GM21723 (cell line): ENCODE measurements around the gene AHRR.
"Not testable (repeated sequence)": the region's sequence is repeated elsewhere in the genome, so short reads cannot be mapped to it uniquely, and the experiment has no call there.

Source experiments
- ATAC-seq: cut with Tn5 transposase; IDR thresholded peaks from one replicate; pipeline ENCODE4 v1.9.1; 2021; ENCODE audit warnings: mild to moderate bottlenecking, moderate library complexity; ENCODE audit not compliant: unreplicated experiment

The AHRR gene

DNA sequence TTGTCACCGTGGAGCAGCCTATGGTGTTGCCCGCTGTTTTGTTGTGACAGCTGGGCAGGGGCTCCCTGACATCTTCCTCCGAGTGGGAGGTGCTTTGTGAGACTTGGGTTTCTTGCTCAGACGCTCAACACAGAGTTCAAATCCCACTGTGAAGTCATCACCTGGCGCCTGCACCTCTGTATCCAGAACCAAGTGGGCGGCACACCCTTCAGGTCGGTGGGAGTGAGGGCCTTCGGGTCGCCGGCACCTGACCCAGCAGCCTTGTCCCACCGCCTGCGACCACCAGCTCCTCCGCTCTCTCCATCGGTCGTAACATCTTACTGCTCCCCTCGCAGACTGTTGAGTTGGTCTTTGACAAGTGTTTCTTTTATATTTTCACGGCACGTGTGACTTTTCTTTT lies 83.9 kb downstream of the AHRR start:
- no peak for ATAC-seq

- ATAC-seq, result no peak
Observed at GRCh38 chr5:406041-406440, 84.5 kb downstream of the AHRR start.

- ATAC-seq, result no peak
Observed at GRCh38 chr5:407051-407450, 85.5 kb downstream of the AHRR start.

DNA sequence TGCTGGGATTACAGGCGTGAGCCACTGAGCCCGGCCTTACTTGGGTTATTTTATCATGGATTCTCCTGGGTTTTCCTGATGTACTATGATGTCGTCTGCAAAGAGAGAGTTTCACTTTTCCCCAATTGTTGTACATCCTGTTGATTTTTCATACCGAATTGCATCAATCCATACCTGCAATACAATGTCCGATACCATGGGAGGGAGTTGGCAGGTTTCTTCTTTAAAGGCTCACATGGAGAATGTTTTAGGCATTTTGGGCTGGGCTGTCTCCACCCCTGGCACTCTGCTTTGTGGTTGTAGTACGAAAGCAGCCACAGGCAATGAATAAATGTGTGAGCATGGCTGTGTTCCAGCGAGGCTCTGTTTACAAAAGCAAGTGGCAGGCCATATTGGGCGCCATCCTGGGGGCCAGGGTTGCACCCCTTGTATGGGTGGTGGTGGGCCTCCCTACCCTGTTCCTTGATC lies 86.3 kb downstream of the AHRR start:
- no peak for ATAC-seq

DNA sequence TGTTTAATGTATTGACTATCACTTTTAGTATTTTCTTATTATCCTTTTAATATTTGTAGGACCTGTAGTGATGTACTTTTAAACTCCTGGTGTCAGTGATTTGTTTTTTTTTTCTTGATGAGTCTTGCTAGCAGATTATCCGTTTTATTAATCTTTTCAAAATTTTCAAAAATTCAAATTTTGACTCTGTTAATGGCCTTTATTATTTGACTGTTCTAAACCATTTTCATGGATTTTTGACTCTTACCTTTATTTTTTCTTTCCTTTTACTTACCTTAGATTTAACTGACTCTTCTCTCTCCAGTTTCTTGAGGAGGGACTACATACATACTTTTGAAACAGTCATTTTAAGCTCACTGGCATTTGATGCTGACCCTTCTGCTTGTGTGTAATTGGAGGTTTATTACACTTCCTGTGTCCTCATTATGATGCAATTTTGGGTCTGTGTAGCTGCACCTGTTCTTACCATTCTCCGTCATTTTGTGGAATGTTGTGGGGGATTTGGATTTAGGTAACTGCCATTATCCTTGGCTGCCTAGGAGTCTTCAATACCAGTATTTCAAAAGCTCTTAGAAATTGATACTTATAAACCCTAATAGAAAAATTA lies 89.5 kb downstream of the AHRR start:
- ATAC-seq, result no peak

- ATAC-seq, result no peak
Observed at GRCh38 chr5:411728-412127, 90.2 kb downstream of the AHRR start.

- not testable (repeated sequence) for ATAC-seq
Observed at GRCh38 chr5:414991-415927, 93.7 kb downstream of the AHRR start.

DNA sequence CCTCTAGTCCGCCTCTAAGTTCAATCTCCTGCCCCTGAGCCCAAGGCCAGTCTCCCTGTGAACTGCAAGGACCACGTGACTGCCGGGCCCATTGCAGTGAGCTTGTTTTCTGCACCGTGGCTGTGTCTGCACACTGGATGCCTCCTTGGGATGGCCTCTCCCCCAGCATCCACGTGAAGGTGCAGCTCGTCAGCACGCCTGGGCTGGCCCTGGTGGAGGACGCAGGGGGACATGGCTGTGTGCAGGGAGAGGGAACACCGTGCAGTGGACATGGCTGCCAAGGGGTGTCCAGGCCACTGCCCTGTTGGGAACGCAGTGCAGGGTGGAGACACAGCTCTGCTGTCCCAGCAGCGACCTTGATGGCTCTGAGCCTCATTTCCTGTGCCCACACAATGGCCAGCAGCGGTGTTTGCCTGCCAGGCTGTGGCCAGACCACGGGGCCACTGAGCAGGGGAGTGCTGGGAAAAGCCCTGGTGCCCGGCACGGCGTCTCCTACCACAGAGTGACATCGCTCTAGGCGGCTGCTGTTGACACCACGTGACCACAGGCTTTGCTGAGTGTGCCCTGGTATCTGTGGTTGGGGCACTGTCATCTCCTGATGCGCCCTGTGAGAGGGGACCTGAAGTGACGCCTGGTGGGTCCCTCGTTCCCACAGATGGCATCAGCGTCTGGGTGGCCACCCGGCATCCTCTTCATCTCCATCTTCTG lies 94.6 kb downstream of the AHRR start:
- no peak for ATAC-seq

GRCh38 chr5:416636-416960 lies 95.1 kb downstream of the AHRR start:
- ATAC-seq, result no peak

DNA sequence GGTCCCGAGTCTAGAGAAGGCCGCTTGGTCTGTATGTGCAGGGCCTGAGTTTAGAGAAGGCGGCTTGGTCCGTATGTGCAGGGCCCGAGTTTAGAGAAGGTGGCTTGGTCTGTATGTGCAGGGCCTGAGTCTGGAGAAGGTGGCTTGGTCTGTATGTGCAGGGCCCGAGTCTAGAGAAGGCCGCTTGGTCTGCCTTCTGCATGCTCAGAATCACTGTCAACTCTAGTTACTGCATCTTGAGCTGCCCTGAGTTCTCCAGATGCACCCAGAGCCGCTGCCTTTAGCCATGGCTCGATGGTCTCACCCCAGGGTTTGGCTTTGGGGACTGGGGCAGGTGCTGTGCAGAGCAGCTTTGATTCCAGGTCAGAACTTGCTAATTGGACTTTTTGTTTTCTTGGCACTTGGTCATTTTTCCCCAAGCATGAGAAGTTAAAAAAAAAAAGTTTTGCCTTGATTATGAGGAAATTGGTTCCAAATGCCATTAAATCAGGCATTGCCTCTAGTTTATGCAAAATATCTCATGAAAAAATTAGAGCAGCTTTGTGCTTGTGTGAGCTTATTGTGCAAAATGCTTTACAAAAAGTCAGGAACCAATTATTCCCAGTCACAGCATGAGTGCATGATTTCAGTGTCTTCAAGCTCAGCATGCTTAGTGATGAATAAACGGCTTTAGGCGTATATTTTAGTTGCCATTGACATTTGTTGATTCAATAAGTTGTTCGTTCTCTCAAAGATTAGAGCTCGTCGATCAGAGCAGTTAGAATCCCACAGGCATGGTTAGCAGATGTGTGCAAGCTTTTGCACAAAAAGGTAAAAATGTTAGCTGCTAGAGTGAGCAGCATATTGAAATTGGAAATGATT lies 96.0 kb downstream of the AHRR start:
- ATAC-seq, result no peak

DNA sequence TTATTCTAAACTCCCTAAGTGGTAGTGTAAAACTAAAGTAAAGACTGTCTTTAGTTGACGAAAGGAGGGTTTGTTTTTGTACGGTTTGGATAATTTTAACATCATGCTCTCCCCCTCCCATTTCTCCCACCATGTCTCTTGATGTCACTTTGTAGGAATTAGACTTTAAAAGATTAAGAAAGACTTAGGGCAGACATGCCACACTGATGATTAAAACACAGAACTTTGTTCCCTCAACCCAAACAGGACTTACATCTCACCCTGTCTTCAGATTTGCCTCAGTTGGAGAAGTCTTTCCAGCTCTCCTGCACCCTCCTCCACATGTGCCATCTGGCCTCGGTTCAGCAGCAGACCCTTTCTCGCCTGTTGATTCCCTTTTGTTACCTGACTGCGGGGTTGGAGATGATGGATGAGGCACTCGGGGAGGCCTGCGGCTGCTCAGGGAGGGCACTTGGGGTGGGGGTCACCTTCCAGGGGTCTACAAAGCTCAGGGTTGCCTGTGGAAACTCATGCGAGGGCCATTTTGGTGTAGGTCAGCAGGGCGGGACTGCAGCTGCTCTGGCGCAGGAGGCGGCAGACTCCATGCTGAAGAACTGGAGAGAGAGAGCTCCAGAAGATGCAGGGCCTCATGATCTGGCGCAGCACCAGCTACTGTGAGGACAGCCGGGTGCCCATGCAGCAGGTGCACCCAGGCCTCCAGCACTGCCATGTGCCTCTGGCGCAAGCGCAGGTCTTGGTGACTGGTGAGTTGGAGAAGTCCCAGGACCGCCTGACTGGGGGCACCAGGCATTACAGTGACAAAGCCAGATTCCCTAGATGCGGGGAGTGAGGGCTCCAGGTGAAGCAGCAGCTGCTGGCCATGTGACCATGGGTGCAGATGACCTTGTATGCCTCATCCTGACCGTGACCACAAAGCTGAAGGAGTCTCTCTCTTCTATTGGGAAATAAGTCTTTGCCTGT lies 96.9 kb downstream of the AHRR start:
- no peak for ATAC-seq

DNA sequence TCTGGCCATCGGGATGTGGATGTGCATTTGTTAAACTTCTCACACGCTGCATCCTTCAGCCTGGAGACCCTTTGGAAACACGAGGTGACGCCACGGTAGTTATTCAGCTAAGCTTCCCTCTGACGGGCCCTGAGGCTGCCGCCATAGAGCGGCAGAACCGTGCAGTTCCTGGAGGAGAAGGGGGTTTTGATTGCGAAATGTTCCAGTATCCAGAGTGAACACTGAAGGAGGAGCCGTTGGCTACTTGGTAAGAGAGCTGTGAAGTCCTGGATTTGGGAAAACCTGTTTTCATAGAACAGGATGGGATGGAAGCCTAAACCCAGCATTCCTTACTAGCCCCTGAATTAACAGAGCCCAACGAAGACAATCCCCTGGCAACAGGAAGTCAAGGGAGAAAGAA lies 98.5 kb downstream of the AHRR start:
- no peak for ATAC-seq

GRCh38 chr5:420632-421286 lies 99.2 kb downstream of the AHRR start:
- no peak for ATAC-seq

GRCh38 chr5:421287-421880 lies 99.9 kb downstream of the AHRR start:
- ATAC-seq, result no peak

GRCh38 chr5:421901-422300 lies 100.4 kb downstream of the AHRR start:
- no peak for ATAC-seq

DNA sequence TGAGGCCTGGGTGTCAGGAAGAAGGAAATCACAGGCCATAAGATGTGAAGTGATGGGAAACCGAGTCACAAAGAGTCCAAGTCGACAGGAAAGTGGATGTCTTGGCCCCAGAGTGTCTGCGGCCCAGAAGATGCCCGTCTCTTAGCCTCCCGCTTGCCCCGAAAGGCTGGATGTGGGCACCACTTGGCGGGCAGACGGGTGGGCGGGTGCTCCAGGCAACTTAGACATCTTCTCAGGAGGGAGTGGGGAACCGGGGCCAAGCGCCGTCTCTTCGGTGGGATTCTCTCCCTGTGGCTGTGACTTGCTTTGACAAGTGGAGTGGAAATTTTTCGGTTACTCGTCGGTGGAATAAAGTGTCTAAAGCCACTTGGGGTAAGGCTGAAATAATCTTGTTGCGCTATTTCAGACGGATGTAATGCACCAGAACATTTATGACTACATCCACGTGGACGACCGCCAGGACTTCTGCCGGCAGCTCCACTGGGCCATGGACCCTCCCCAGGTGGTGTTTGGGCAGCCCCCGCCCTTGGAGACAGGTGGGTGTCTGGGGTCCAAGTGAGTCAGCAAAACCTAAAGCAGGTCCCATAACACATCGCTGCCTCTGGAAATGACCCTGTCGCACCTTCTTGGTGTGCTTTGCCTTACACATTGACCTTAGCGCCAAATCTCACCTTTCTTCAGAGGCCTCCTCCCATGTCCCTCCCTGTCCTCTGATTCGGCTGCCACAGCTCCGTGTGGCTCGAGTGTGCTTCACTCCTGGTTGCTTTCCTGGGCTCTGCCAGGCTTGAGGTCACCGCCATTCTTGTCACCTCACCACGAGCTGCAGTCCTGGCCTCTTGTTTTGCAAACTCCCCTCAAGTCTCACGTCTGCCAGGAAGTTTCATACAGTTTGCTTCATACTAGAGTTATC lies 101.1 kb downstream of the AHRR start:
- ATAC-seq, result no peak

DNA sequence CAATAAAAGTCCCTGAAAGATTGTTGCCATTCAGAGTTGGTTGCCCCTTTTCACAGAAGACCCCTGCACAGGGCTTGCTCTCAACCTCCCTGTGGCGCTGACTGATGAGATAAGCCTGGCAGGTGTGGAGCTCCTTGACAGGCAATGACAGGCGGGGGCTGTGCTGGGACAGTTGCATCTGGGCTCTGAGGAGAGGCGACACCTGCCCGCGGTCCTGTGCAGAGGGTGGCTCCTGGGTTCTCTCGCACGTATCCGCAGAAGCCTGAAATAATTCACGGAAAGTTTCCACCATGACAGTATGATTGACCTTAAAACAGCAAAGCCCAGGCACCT lies 101.7 kb downstream of the AHRR start:
- no peak for ATAC-seq
